ENCODE data around the gene METTL16. TPM values are rescaled to one million over a fixed set of nuclear protein-coding genes. Genes with fewer than 3 reads are reported as not detected.

Gene METTL16
- polyA plus RNA-seq, 1 of the 3 experiments (the other 2 are of a cell fraction), result 8.1 TPM

- no peak for TF ChIP-seq EP300 (IDR thresholded peaks at IDR 0.05; ENCODE audit: borderline replicate concordance in 1 of 2, low read depth in 1 of 2, low read length in 1 of 2)
- no peak for TF ChIP-seq SIN3A (IDR thresholded peaks at IDR 0.05; ENCODE audit: borderline replicate concordance, low read depth, low read length)
- no peak for TF ChIP-seq POLR2AphosphoS5 (IDR thresholded peaks at IDR 0.05; ENCODE audit: low read depth, low read length)
- no peak for TF ChIP-seq TAF1 (IDR thresholded peaks at IDR 0.05; ENCODE audit: borderline replicate concordance, low read depth, low read length)
- TF ChIP-seq CHD2 (IDR thresholded peaks at IDR 0.05; ENCODE audit: low read length, partially characterized antibody), result no peak
- no peak for TF ChIP-seq RCOR1 (IDR thresholded peaks at IDR 0.05; ENCODE audit: low read length)
Measured at GRCh38 chr17:2436316-2436905, 75.3 kb downstream of the METTL16 start (continued).

- Histone ChIP-seq H3K79me2 (ENCODE audit: insufficient read depth) (no peaks in the 10 kb centered on the region; the same call in 1 of the 2 replicates), H3K4me3 (ENCODE audit: low read depth in 2 of 2, low read length in 1 of 2) (no peak overlapping the region), H3K27me3 (ENCODE audit: insufficient read depth) (no peaks in the 10 kb centered on the region), H3F3A (replicated peaks; ENCODE audit: insufficient read depth) (no peaks in the 10 kb centered on the region), H4K20me1 (ENCODE audit: insufficient read depth) (no peaks in the 10 kb centered on the region), H3K9me3 (no peaks in the 10 kb centered on the region), H3K27ac (ENCODE audit: low read depth in 2 of 2, low read length in 1 of 2) (no peak overlapping the region), H3K9me2 (no peaks in the 10 kb centered on the region), H3K4me2 (no peak overlapping the region), H2AFZ (ENCODE audit: low read depth) (no peak overlapping the region), H3K36me3 (replicated peaks in 1 of 2; ENCODE audit: control insufficient read depth in 1 of 2, insufficient read depth in 2 of 2, low read length in 1 of 2) (peaks cover 21 to 22% of the 10 kb centered on the region in 2 experiments), H3K4me1 (ENCODE audit: control insufficient read depth in 1 of 2, insufficient read depth in 2 of 2, low read depth in 1 of 2, low read length in 1 of 2) (peaks cover 0 to 8% of the 10 kb centered on the region in 2 experiments; a peak in 1 of 4 replicates), H3K9ac (no peak overlapping the region)
- WGBS (ENCODE audit: low lambda C conversion rate), result 95% methylated on average over 8 of the region's 9 CpGs
- TF ChIP-seq SIN3A (IDR thresholded peaks at IDR 0.05; ENCODE audit: borderline replicate concordance, low read depth, low read length) (no peak), USF1 (IDR thresholded peaks at IDR 0.05; ENCODE audit: borderline replicate concordance, low read depth) (no peak), REST (IDR thresholded peaks at IDR 0.05; ENCODE audit: low read depth, low read length) (no peak), FOSL2 (IDR thresholded peaks at IDR 0.05; ENCODE audit: borderline replicate concordance, low read depth) (no peak), MXI1 (IDR thresholded peaks at IDR 0.05; ENCODE audit: low read depth, low read length) (no peak), RFX5 (IDR thresholded peaks at IDR 0.05; ENCODE audit: low read length) (no peak), CHD2 (IDR thresholded peaks at IDR 0.05; ENCODE audit: low read length, partially characterized antibody) (no peak), EP300 (IDR thresholded peaks at IDR 0.05; ENCODE audit: borderline replicate concordance in 1 of 2, low read depth in 1 of 2, low read length in 1 of 2) (no peak), TEAD4 (IDR thresholded peaks at IDR 0.05; ENCODE audit: borderline replicate concordance, insufficient read depth) (no peak), TCF12 (IDR thresholded peaks at IDR 0.05) (no peak), JUND (IDR thresholded peaks at IDR 0.05) (no peak), MAX (IDR thresholded peaks at IDR 0.05; ENCODE audit: low read depth) (no peak), IRF3 (IDR thresholded peaks at IDR 0.05; ENCODE audit: low read depth, low read length) (no peak), RXRA (IDR thresholded peaks at IDR 0.05; ENCODE audit: borderline replicate concordance, low read depth) (no peak), ZBTB33 (IDR thresholded peaks at IDR 0.05; ENCODE audit: borderline replicate concordance, low read depth) (no peak), RAD21 (IDR thresholded peaks at IDR 0.05; ENCODE audit: low read length) (no peak), YY1 (IDR thresholded peaks at IDR 0.05; ENCODE audit: low read depth) (no peak), PBX3 (IDR thresholded peaks at IDR 0.05) (no peak), MEF2A (IDR thresholded peaks at IDR 0.05; ENCODE audit: borderline replicate concordance, low read depth) (no peak)
- POLR2A ChIA-PET, result no interaction called here
- DNase-seq, result no peak
- CTCF ChIA-PET, result interaction anchor here (1.3 to 3.5 kb wide), 5 partner anchors 13 to 23 kb away, joined by 3 to 19 read pairs (median 4); no protein-coding TSS in a partner anchor
Measured at GRCh38 chr17:2435862-2436261, 75.8 kb downstream of the METTL16 start.

All from SK-N-SH (cell line).